Neural crest cell (in vitro differentiated cells): ENCODE measurements around the gene SHROOM3. TPM values are rescaled to one million over a fixed set of nuclear protein-coding genes. Genes with fewer than 3 reads are reported as not detected.

Experiments
- DNase-seq: peaks from one replicate; pipeline ENCODE4 v3.0.0; 2021; ENCODE audit warnings: low read depth, mixed read lengths, low spot score
- H3K27ac Mint-ChIP-seq: one replicate; pipeline ENCODE4 v1.8.0; 2021; ENCODE audit warnings: mild to moderate bottlenecking, mixed read lengths; ENCODE audit not compliant: unreplicated experiment
- H3K27me3 Mint-ChIP-seq: 2 replicates; pipeline ENCODE4 v1.8.0; 2021; ENCODE audit warnings: low read depth, mild to moderate bottlenecking, mixed read lengths
- H3K36me3 Mint-ChIP-seq: 2 replicates; pipeline ENCODE4 v1.8.0; 2021; ENCODE audit warnings: low read depth, mild to moderate bottlenecking, mixed read lengths
- H3K4me1 Mint-ChIP-seq: 2 replicates; pipeline ENCODE4 v1.8.0; 2021; ENCODE audit warnings: mixed read lengths
- H3K4me3 Mint-ChIP-seq: one replicate; pipeline ENCODE4 v1.8.0; 2021; ENCODE audit warnings: mild to moderate bottlenecking, mixed read lengths
- H3K9me3 Mint-ChIP-seq: 2 replicates; pipeline ENCODE4 v1.8.0; 2021; ENCODE audit warnings: mixed read lengths
- CTCF ChIP-seq: fragments of 200-600 bp; sonication (generic); conservative IDR thresholded peaks from 2 replicates; pipeline ENCODE4 v1.5.0; 2021; ENCODE audit warnings: antibody characterized with exemption, mild to moderate bottlenecking
- total RNA-seq: library from RNA; stranded (reverse); gene quantifications from 2 replicates; pipeline ENCODE4 v1.2.1, GENCODE V29; 2021

SHROOM3 gene
- total RNA-seq, 1 donor from 2014 or later: 40.1 TPM

GRCh38 chr4:76571274-76571673 is 136.2 kb downstream of the SHROOM3 start:
- Mint-ChIP-seq H3K27me3 (no peaks in the 10 kb centered on the region), H3K27ac (no peak overlapping the region), H3K4me3 (no peak overlapping the region), H3K9me3 (no peaks in the 10 kb centered on the region), H3K36me3 (peaks cover 6% of the 10 kb centered on the region), H3K4me1 (peaks cover 44% of the 10 kb centered on the region)
- no peak for TF ChIP-seq CTCF
- no peak for DNase-seq

- H3K4me1 Mint-ChIP-seq: peaks cover 38% of the 10 kb centered on the region
- H3K27ac Mint-ChIP-seq: no peak overlapping the region
These were observed 137.2 kb downstream of the SHROOM3 start for GRCh38 chr4:76572224-76572623.

GRCh38 chr4:76576824-76577223 is 141.8 kb downstream of the SHROOM3 start:
- no peak overlapping the region for H3K27ac Mint-ChIP-seq
- no peaks in the 10 kb centered on the region for H3K27me3 Mint-ChIP-seq
- H3K4me1 Mint-ChIP-seq: peaks cover 9% of the 10 kb centered on the region
- TF ChIP-seq CTCF: no peak
- H3K36me3 Mint-ChIP-seq: peaks cover 6% of the 10 kb centered on the region
- H3K4me3 Mint-ChIP-seq: no peak overlapping the region
- no peaks in the 10 kb centered on the region for H3K9me3 Mint-ChIP-seq
- DNase-seq: no peak

More at GRCh38 chr4:76572224-76572623, 137.2 kb downstream of the SHROOM3 start:
- no peak overlapping the region for H3K4me3 Mint-ChIP-seq
- H3K36me3 Mint-ChIP-seq: peaks cover 6% of the 10 kb centered on the region
- TF ChIP-seq CTCF: no peak
- no peaks in the 10 kb centered on the region for H3K9me3 Mint-ChIP-seq
- DNase-seq: no peak
- H3K27me3 Mint-ChIP-seq: no peaks in the 10 kb centered on the region

GRCh38 chr4:76578002-76578560 is 143.1 kb downstream of the SHROOM3 start:
- no peak overlapping the region for H3K4me3 Mint-ChIP-seq
- no peaks in the 10 kb centered on the region for H3K9me3 Mint-ChIP-seq
- TF ChIP-seq CTCF: no peak
- H3K27me3 Mint-ChIP-seq: no peaks in the 10 kb centered on the region
- H3K4me1 Mint-ChIP-seq: peaks cover 9% of the 10 kb centered on the region
- no peak for DNase-seq
- peaks cover 6% of the 10 kb centered on the region for H3K36me3 Mint-ChIP-seq
- no peak overlapping the region for H3K27ac Mint-ChIP-seq

- Mint-ChIP-seq H3K27me3 (no peaks in the 10 kb centered on the region), H3K36me3 (no peaks in the 10 kb centered on the region), H3K9me3 (no peaks in the 10 kb centered on the region), H3K4me1 (peaks cover 17% of the 10 kb centered on the region), H3K4me3 (no peak overlapping the region), H3K27ac (no peak overlapping the region)
- no peak for TF ChIP-seq CTCF
- DNase-seq: no peak
These were observed 144.8 kb downstream of the SHROOM3 start for GRCh38 chr4:76579596-76580375.
